ENCODE measurements around the gene MAPKAPK5. TPM values are rescaled to one million over a fixed set of nuclear protein-coding genes. Genes with fewer than 3 reads are reported as not detected.
"Not testable (repeated sequence)": the region's sequence is repeated elsewhere in the genome, so short reads cannot be mapped to it uniquely, and the experiment has no call there.

MAPKAPK5 gene
- total RNA-seq, 1 donor from 2014 or later, result 61.2 TPM

GRCh38 chr12:111816065-111816615 is 25.9 kb upstream of the MAPKAPK5 start:
- CTCF ChIA-PET, result interaction anchor here (6.9 kb wide), 1 partner anchor 62 kb away, joined by 146 read pairs; no protein-coding TSS in a partner anchor
- peaks cover 5% of the 10 kb centered on the region for H3K4me1 Mint-ChIP-seq

GRCh38 chr12:111816898-111817297 is 25.1 kb upstream of the MAPKAPK5 start:
- CTCF ChIA-PET; H3K4me1 Mint-ChIP-seq; ATAC-seq (ENCODE audit: low read depth); intact Hi-C loops (cut with micrococcal nuclease); H3K36me3 Mint-ChIP-seq (ENCODE audit: low read depth); H3K9me3 Mint-ChIP-seq; H3K27ac Mint-ChIP-seq; H3K4me3 Mint-ChIP-seq; DNase-seq: not testable (repeated sequence)
- POLR2A ChIA-PET, result interaction anchor here (1.4 kb wide), 1 partner anchor 131 kb away, joined by 3 read pairs; the partner anchor contains the start of genes ACAD10 and BRAP
- H3K27me3 Mint-ChIP-seq, result peaks cover 11% of the 10 kb centered on the region

More at GRCh38 chr12:111816065-111816615, 25.9 kb upstream of the MAPKAPK5 start:
- peaks cover 6% of the 10 kb centered on the region for H3K36me3 Mint-ChIP-seq (ENCODE audit: low read depth)
- no peak overlapping the region for H3K27ac Mint-ChIP-seq
- no peak for ATAC-seq (ENCODE audit: low read depth)
- TF ChIP-seq CTCF (IDR thresholded peaks at IDR 0.05), result no peak
- no peak for DNase-seq
- intact Hi-C loops (cut with micrococcal nuclease), result no loop called here
- no peaks in the 10 kb centered on the region for H3K9me3 Mint-ChIP-seq
- peaks cover 8% of the 10 kb centered on the region for H3K27me3 Mint-ChIP-seq
- POLR2A ChIA-PET, result interaction anchor here (1.4 kb wide), 1 partner anchor 130 kb away, joined by 3 read pairs; the partner anchor contains the start of genes ACAD10 and BRAP
- no peak overlapping the region for H3K4me3 Mint-ChIP-seq

GRCh38 chr12:111818340-111818739 is 23.7 kb upstream of the MAPKAPK5 start:
- CTCF ChIA-PET, result no interaction called here
- intact Hi-C loops (cut with micrococcal nuclease), result no loop called here
- H3K27me3 Mint-ChIP-seq, result peaks cover 15% of the 10 kb centered on the region
- no peak for DNase-seq
- no peak for ATAC-seq (ENCODE audit: low read depth)
- H3K27ac Mint-ChIP-seq, result no peak overlapping the region
- no peaks in the 10 kb centered on the region for H3K36me3 Mint-ChIP-seq (ENCODE audit: low read depth)
- H3K4me3 Mint-ChIP-seq, result no peak overlapping the region
- no peak for TF ChIP-seq CTCF (IDR thresholded peaks at IDR 0.05)
- H3K9me3 Mint-ChIP-seq, result peaks cover 2% of the 10 kb centered on the region
- H3K4me1 Mint-ChIP-seq, result peaks cover under 1% of the 10 kb centered on the region
- POLR2A ChIA-PET, result no interaction called here

GRCh38 chr12:111819191-111820158 is 22.6 kb upstream of the MAPKAPK5 start:
- Mint-ChIP-seq H3K27me3 (peaks cover 18% of the 10 kb centered on the region), H3K4me1 (no peaks in the 10 kb centered on the region), H3K9me3 (peaks cover 2% of the 10 kb centered on the region), H3K27ac (no peak overlapping the region), H3K36me3 (ENCODE audit: low read depth) (no peaks in the 10 kb centered on the region), H3K4me3 (no peak overlapping the region)
- intact Hi-C loops (cut with micrococcal nuclease), result no loop called here
- no peak for TF ChIP-seq CTCF (IDR thresholded peaks at IDR 0.05)
- POLR2A ChIA-PET, result no interaction called here
- DNase-seq (no peak), ATAC-seq (ENCODE audit: low read depth) (no peak)
- CTCF ChIA-PET, result no interaction called here

- DNase-seq; ATAC-seq (ENCODE audit: low read depth); H3K4me1 Mint-ChIP-seq; H3K4me3 Mint-ChIP-seq; H3K36me3 Mint-ChIP-seq (ENCODE audit: low read depth); POLR2A ChIA-PET; H3K9me3 Mint-ChIP-seq; H3K27ac Mint-ChIP-seq; intact Hi-C loops (cut with micrococcal nuclease); CTCF ChIA-PET: not testable (repeated sequence)
- H3K27me3 Mint-ChIP-seq, result peaks cover 18% of the 10 kb centered on the region
Measured at GRCh38 chr12:111820828-111821227, 21.2 kb upstream of the MAPKAPK5 start.

GRCh38 chr12:111822886-111823285 is 19.1 kb upstream of the MAPKAPK5 start:
- Mint-ChIP-seq H3K36me3 (ENCODE audit: low read depth) (no peaks in the 10 kb centered on the region), H3K4me1 (no peaks in the 10 kb centered on the region), H3K4me3 (no peak overlapping the region), H3K9me3 (peaks cover 2% of the 10 kb centered on the region), H3K27me3 (peaks cover 20% of the 10 kb centered on the region), H3K27ac (no peak overlapping the region)
- ChIA-PET CTCF (interaction anchor here (1.4 kb wide), 1 partner anchor 10 kb away, joined by 3 read pairs; no protein-coding TSS in a partner anchor), POLR2A (no interaction called here)
- no peak for ATAC-seq (ENCODE audit: low read depth)
- TF ChIP-seq CTCF (IDR thresholded peaks at IDR 0.05), result no peak
- DNase-seq, result no peak
- intact Hi-C loops (cut with micrococcal nuclease), result loop anchor here (1.0 kb wide), 1 partner anchor 16 kb away; no protein-coding TSS in a partner anchor
